ENCODE data around the gene INHBE.

- no peak for TF ChIP-seq CTCF (IDR thresholded peaks at IDR 0.05)
- no peak for TF ChIP-seq ZFX (IDR thresholded peaks at IDR 0.05; ENCODE audit: borderline replicate concordance)
These were observed 20.4 kb downstream of the INHBE start for GRCh38 chr12:57475271-57476161.

All from 22Rv1 (cell line).